ENCODE results near the gene ONECUT3. TPM values are rescaled to one million over a fixed set of nuclear protein-coding genes. Genes with fewer than 3 reads are reported as not detected.

ONECUT3 gene
- total and polyA plus RNA-seq, 2 donors (not counting 3 experiments of a cell fraction or from before 2014, with no cell fraction given) = not detected

GRCh38 chr19:1754018-1754635 lies 821 bp downstream of the ONECUT3 start:
- H3K9me1 ChIP-seq (replicated peaks; ENCODE audit: control insufficient read depth, extremely low read depth, insufficient read depth, low read length) = no peaks in the 10 kb centered on the region
- dilution Hi-C loops (cut with MboI; ENCODE audit: extremely low pct_ligation_motif_present, low sequenced_read_pairs) = no loop called here
- no peaks in the 10 kb centered on the region for H3K9me3 ChIP-seq (replicated peaks; ENCODE audit: control insufficient read depth, insufficient read depth, low read length)
- BruUV-seq (replicated peaks) = no TSS peak
- no peak for FAIRE-seq
- H3K36me3 ChIP-seq (ENCODE audit: control insufficient read depth in 2 of 2, extremely low read depth in 1 of 2, insufficient read depth in 2 of 2, low read length in 2 of 2) = no peaks in the 10 kb centered on the region
- intact Hi-C loops (cut with micrococcal nuclease) = no loop called here
- no peak for TF ChIP-seq CTCF (IDR thresholded peaks at IDR 0.05; ENCODE audit: extremely low read depth in 1 of 2, insufficient read depth in 1 of 2, low read depth in 1 of 2, low read length in 2 of 2)
- TF ChIP-seq EZH2 (IDR thresholded peaks at IDR 0.05; ENCODE audit: borderline replicate concordance, low read depth, low read length, severe bottlenecking) = no peak
- no peak for TF ChIP-seq GATA2 (IDR thresholded peaks at IDR 0.05; ENCODE audit: insufficient read depth, insufficient read length, low read depth, low read length)
- no peak for TF ChIP-seq FOS (IDR thresholded peaks at IDR 0.05; ENCODE audit: borderline replicate concordance, insufficient read depth, low read length)
- no peak for TF ChIP-seq POLR2AphosphoS5 (IDR thresholded peaks at IDR 0.05; ENCODE audit: insufficient read depth, low read depth, low read length)
- no peak for TF ChIP-seq MAX (IDR thresholded peaks at IDR 0.05; ENCODE audit: insufficient read depth, insufficient read length)
- TF ChIP-seq POLR2A (IDR thresholded peaks at IDR 0.05; ENCODE audit: low read depth, low read length) = no peak
- no peak for TF ChIP-seq MYC (IDR thresholded peaks at IDR 0.05; ENCODE audit: low read depth, low read length)
- TF ChIP-seq JUN (IDR thresholded peaks at IDR 0.05; ENCODE audit: borderline replicate concordance, insufficient read depth, insufficient read length, low read depth) = no peak
- no peak overlapping the region for H2AFZ ChIP-seq (ENCODE audit: low read depth, low read length)
- no peak overlapping the region for H3K27ac ChIP-seq (ENCODE audit: insufficient read depth, low read depth, low read length)
- ChIA-PET CTCF (interaction anchor here (1.0 to 1.3 kb wide), 3 partner anchors 82 to 208 kb away, joined by 4 read pairs; no protein-coding TSS in a partner anchor), POLR2A (no interaction called here)
- H3K27me3 ChIP-seq (ENCODE audit: control insufficient read depth in 2 of 2, insufficient read depth in 2 of 2, low read length in 2 of 2) = peaks cover 68 to 86% of the 10 kb centered on the region in 2 experiments
- no peak overlapping the region for H3K4me2 ChIP-seq (ENCODE audit: insufficient read depth, low read length)
- no peaks in the 10 kb centered on the region for H4K20me1 ChIP-seq (replicated peaks; ENCODE audit: control insufficient read depth, extremely low read depth, insufficient read depth, low read length)
- H3K4me3 ChIP-seq (replicated peaks in 1 of 3; ENCODE audit: insufficient read depth in 1 of 3, low read depth in 1 of 3, low read length in 3 of 3) = no peak overlapping the region
- H3K79me2 ChIP-seq (ENCODE audit: control insufficient read depth, insufficient read depth, low read length) = no peaks in the 10 kb centered on the region
- no peak for DNase-seq (ENCODE audit: low read depth, low spot score)
- no peak overlapping the region for H3K9ac ChIP-seq (replicated peaks; ENCODE audit: extremely low read depth, insufficient read depth, low read length)
- no peaks in the 10 kb centered on the region for H3K4me1 ChIP-seq (ENCODE audit: control insufficient read depth, extremely low read depth, insufficient read depth, low read length)
